PC-3 (cell line): ENCODE data around the gene RCE1. TPM values are rescaled to one million over a fixed set of nuclear protein-coding genes. Genes with fewer than 3 reads are reported as not detected.

Experiments
- ATAC-seq: fragments of 200-7000 bp; cut with Tn5 transposase; 2 replicates; pipeline ENCODE4 v1.9.1; 2020; ENCODE audit warnings: mild to moderate bottlenecking, moderate library complexity
- BruUV-seq: library from RNA; stranded (reverse); fragments of 400-500 nt; replicated peaks from 2 replicates; lab custom pipeline; 2021; lab: Mats Ljungman, UMichigan
- CTCF ChIA-PET: fragments of 300-600 bp; sonication (Branson Sonifier 250); formaldehyde crosslinking; loops from one replicate; lab custom pipeline; 2022; ENCODE audit warnings: antibody characterized with exemption; lab: Charles Lee
- POLR2A ChIA-PET: fragments of 300-600 bp; sonication (Branson Sonifier 250); formaldehyde crosslinking; loops from one replicate; lab custom pipeline; 2022; ENCODE audit warnings: antibody characterized with exemption; ENCODE audit not compliant: unreplicated experiment; lab: Charles Lee
- DNase-seq: peaks from one replicate; pipeline ENCODE4 v3.0.0-alpha.2; 2015
- H2AFZ ChIP-seq: fragments of 300-600 bp; sonication (generic); 2 replicates; pipeline ENCODE4 v1.6.0; 2016; ENCODE audit warnings: antibody characterized with exemption, low read length
- H3F3A ChIP-seq: fragments of 300-600 bp; sonication (generic); one replicate; pipeline ENCODE4 v1.6.0; 2017; ENCODE audit warnings: antibody characterized with exemption, low read length, control low read depth, mild to moderate bottlenecking; ENCODE audit not compliant: unreplicated experiment
- H3K27ac ChIP-seq: fragments of 300-600 bp; sonication (generic); 2 replicates; pipeline ENCODE4 v1.5.1; 2016; ENCODE audit warnings: mild to moderate bottlenecking, low read length
- H3K27me3 ChIP-seq: fragments of 300-600 bp; sonication (generic); 2 replicates; pipeline ENCODE4 v1.6.1; 2016; ENCODE audit warnings: low read length, mixed read lengths
- H3K36me3 ChIP-seq: fragments of 300-600 bp; sonication (generic); 2 replicates; pipeline ENCODE4 v1.6.1; 2016; ENCODE audit warnings: low read depth, mixed run types, low read length, mixed read lengths
- H3K4me1 ChIP-seq: fragments of 300-600 bp; sonication (generic); 2 replicates; pipeline ENCODE4 v1.5.1; 2016; ENCODE audit warnings: low read length; ENCODE audit not compliant: insufficient read depth
- H3K4me2 ChIP-seq: fragments of 300-600 bp; sonication (generic); 2 replicates; pipeline ENCODE4 v1.6.0; 2016; ENCODE audit warnings: low read length
- H3K4me3 ChIP-seq: fragments of 300-600 bp; sonication (generic); 2 replicates; pipeline ENCODE4 v1.5.1; 2016; ENCODE audit warnings: mild to moderate bottlenecking, low read length, mixed read lengths
- H3K79me2 ChIP-seq: fragments of 300-600 bp; sonication (generic); 2 replicates; pipeline ENCODE4 v1.6.1; 2017; ENCODE audit warnings: low read length, mixed read lengths
- H3K9ac ChIP-seq: fragments of 300-600 bp; sonication (generic); 2 replicates; pipeline ENCODE4 v1.6.0; 2016; ENCODE audit warnings: mild to moderate bottlenecking, low read length
- H3K9me2 ChIP-seq: fragments of 300-600 bp; sonication (generic); replicated peaks from 2 replicates; pipeline ENCODE4 v1.6.1; 2016; ENCODE audit warnings: mixed run types, low read length, mixed read lengths
- H3K9me3 ChIP-seq: fragments of 300-600 bp; sonication (generic); 2 replicates; pipeline ENCODE4 v1.6.1; 2016; ENCODE audit warnings: low read length, mixed read lengths
- H4K20me1 ChIP-seq: fragments of 300-600 bp; sonication (generic); 2 replicates; pipeline ENCODE4 v1.6.1; 2016; ENCODE audit warnings: low read length, mixed read lengths
- CTCF ChIP-seq: fragments of 300-600 bp; sonication (generic); conservative IDR thresholded peaks from 2 replicates; pipeline ENCODE4 v1.5.1; 2017; ENCODE audit warnings: antibody characterized with exemption, low read depth, mild to moderate bottlenecking, low read length
- EZH2 ChIP-seq: fragments of 300-600 bp; sonication (generic); IDR thresholded peaks from one replicate; pipeline ENCODE4 v1.6.1; 2017; ENCODE audit warnings: antibody characterized with exemption, mild to moderate bottlenecking, low read length; ENCODE audit not compliant: unreplicated experiment
- EZH2phosphoT487 ChIP-seq: fragments of 300-600 bp; sonication (generic); IDR thresholded peaks from 2 replicates; pipeline ENCODE4 v1.6.1; 2018; ENCODE audit warnings: mild to moderate bottlenecking, antibody characterized with exemption, low read length, borderline replicate concordance
- intact Hi-C: fragments of 100-400 bp; cut with micrococcal nuclease; formaldehyde crosslinking; loops from 2 replicates; pipeline ENCODE4 v1.9.0; 2023
- total RNA-seq: library from RNA; depleted of rRNA; stranded (reverse); fragments of >200 nt; gene quantifications from 2 replicates; pipeline ENCODE4 v1.2.3, GENCODE V29; 2014

Gene RCE1
- total RNA-seq, 1 experiment from 2014 or later = 70.4 TPM

- TF ChIP-seq EZH2phosphoT487 = no peak
- TF ChIP-seq CTCF = no peak
- TF ChIP-seq EZH2 = no peak
- ChIA-PET CTCF (no interaction called here), POLR2A (no interaction called here)
- no peaks in the 10 kb centered on the region for H3K9me3 ChIP-seq
- peaks cover 16% of the 10 kb centered on the region for H3K4me1 ChIP-seq
- H3K79me2 ChIP-seq = peaks cover 27% of the 10 kb centered on the region
- H3K9ac ChIP-seq = no peak overlapping the region
- no peak overlapping the region for H3K4me2 ChIP-seq
- H3K4me3 ChIP-seq = no peak overlapping the region
- no peaks in the 10 kb centered on the region for H4K20me1 ChIP-seq
- H3K36me3 ChIP-seq = no peaks in the 10 kb centered on the region; the same call in 1 of the 2 replicates
- no TSS peak for BruUV-seq
- ATAC-seq = no peak
- H3K9me2 ChIP-seq = no peaks in the 10 kb centered on the region
- intact Hi-C loops = no loop called here
- H2AFZ ChIP-seq = no peak overlapping the region
- H3K27me3 ChIP-seq = no peaks in the 10 kb centered on the region
- H3F3A ChIP-seq = no peaks in the 10 kb centered on the region
- no peak for DNase-seq
- H3K27ac ChIP-seq = no peak overlapping the region
Observed at GRCh38 chr11:66860449-66860831, 17.2 kb downstream of the RCE1 start.

- H3K27me3 ChIP-seq = no peaks in the 10 kb centered on the region
- peaks cover 10% of the 10 kb centered on the region; the same call in 1 of the 2 replicates for H3K4me1 ChIP-seq
- ATAC-seq (no peak), DNase-seq (no peak)
- peaks cover 27% of the 10 kb centered on the region for H3K79me2 ChIP-seq
- H3K9me2 ChIP-seq = no peaks in the 10 kb centered on the region
- no peak overlapping the region for H3K9ac ChIP-seq
- H3K9me3 ChIP-seq = no peaks in the 10 kb centered on the region
- H4K20me1 ChIP-seq = no peaks in the 10 kb centered on the region
- no peak overlapping the region for H3K27ac ChIP-seq
- POLR2A ChIA-PET = no interaction called here
- H3K4me3 ChIP-seq = no peak overlapping the region
- TF ChIP-seq CTCF (no peak), EZH2 (no peak), EZH2phosphoT487 (no peak)
- intact Hi-C loops = no loop called here
- no TSS peak for BruUV-seq
- no peak overlapping the region for H3K4me2 ChIP-seq
- H3F3A ChIP-seq = no peaks in the 10 kb centered on the region
- CTCF ChIA-PET = no interaction called here
- no peaks in the 10 kb centered on the region; the same call in 1 of the 2 replicates for H3K36me3 ChIP-seq
- H2AFZ ChIP-seq = no peak overlapping the region
Observed at GRCh38 chr11:66861038-66861773, 18.0 kb downstream of the RCE1 start.
